ENCODE measurements around the gene MAN1A1. TPM values are rescaled to one million over a fixed set of nuclear protein-coding genes. Genes with fewer than 3 reads are reported as not detected.

The MAN1A1 gene
- total RNA-seq, 4 donors from 2014 or later: 19.0 to 34.8 (median 21.1) TPM

GRCh38 chr6:119322715-119323350 is 26.7 kb downstream of the MAN1A1 start:
- Histone ChIP-seq H3K4me3 (no peak overlapping the region), H3K36me3 (no peaks in the 10 kb centered on the region), H3K27ac (no peak overlapping the region), H3K27me3 (no peaks in the 10 kb centered on the region), H3K4me1 (no peaks in the 10 kb centered on the region), H3K9me3 (no peaks in the 10 kb centered on the region)
- intact Hi-C loops (cut with DNase I; ENCODE audit: low total_unique reads) (no loop called here), in situ Hi-C loops (cut with MboI; ENCODE audit: low sequenced_read_pairs in 4 of 4) (no loop called here)
- ATAC-seq (no peak), DNase-seq (no peak)
- TF ChIP-seq CTCF (IDR thresholded peaks at IDR 0.05 in 4 of 5, conservative IDR thresholded peaks at IDR 0.05 in 1 of 5) (no peak), POLR2A (IDR thresholded peaks at IDR 0.05) (no peak)

DNA sequence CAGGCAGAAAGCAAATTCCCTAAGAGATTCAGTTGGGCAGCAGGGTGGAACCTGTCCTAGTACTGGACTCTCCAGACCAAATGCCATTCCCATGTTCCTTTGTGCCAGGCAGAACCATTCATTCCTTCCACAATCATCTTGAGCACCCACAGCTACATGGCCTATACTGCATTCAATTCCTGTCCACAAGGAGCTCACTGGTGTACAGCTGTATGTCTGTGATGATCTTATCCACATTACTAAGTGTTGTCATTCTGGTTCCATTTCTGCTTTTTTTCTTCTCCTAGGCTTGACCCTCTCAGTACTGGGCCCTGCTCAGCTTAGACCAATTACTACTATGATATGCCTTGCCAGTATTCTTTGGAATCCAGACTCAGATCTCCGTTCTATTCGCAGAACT is 27.5 kb downstream of the MAN1A1 start:
- Histone ChIP-seq H3K9me3 (no peaks in the 10 kb centered on the region), H3K27me3 (no peaks in the 10 kb centered on the region), H3K4me1 (no peaks in the 10 kb centered on the region), H3K4me3 (no peak overlapping the region), H3K27ac (no peak overlapping the region), H3K36me3 (no peaks in the 10 kb centered on the region)
- ATAC-seq: no peak
- intact Hi-C loops (cut with DNase I; ENCODE audit: low total_unique reads): no loop called here
- TF ChIP-seq POLR2A (IDR thresholded peaks at IDR 0.05): no peak
- in situ Hi-C loops (cut with MboI; ENCODE audit: low sequenced_read_pairs in 4 of 4): no loop called here
- no peak for DNase-seq

DNA sequence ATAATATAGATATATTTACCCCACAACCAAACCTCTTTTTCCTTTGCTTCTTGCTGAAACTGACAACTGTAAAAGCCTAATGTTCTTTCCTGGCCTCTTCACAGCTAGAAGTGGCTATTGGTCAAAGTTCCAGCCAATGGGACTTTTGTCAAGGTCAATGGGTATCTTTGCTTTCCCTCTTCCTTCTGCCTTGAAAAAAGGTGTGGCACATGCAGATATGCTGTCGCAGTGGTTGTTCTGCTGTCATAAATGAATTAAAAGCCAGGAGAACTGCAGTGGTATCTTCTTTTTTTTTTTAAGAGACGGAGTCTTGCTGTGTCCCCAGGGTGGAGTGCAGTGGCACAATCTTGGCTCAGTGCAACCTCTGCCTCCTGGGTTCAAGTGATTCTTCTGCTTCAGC is 29.9 kb downstream of the MAN1A1 start:
- ATAC-seq: no peak
- Histone ChIP-seq H3K27me3 (no peaks in the 10 kb centered on the region), H3K27ac (no peak overlapping the region), H3K9me3 (no peaks in the 10 kb centered on the region), H3K36me3 (no peaks in the 10 kb centered on the region), H3K4me3 (no peak overlapping the region), H3K4me1 (peaks cover 0 to 3% of the 10 kb centered on the region in 2 donors)
- intact Hi-C loops (cut with DNase I; ENCODE audit: low total_unique reads) (no loop called here), in situ Hi-C loops (cut with MboI; ENCODE audit: low sequenced_read_pairs in 4 of 4) (no loop called here)
- TF ChIP-seq POLR2A (IDR thresholded peaks at IDR 0.05) (no peak), CTCF (IDR thresholded peaks at IDR 0.05 in 4 of 5, conservative IDR thresholded peaks at IDR 0.05 in 1 of 5) (no peak)
- no peak for DNase-seq

- H3K9me3 ChIP-seq: no peaks in the 10 kb centered on the region
- TF ChIP-seq CTCF (IDR thresholded peaks at IDR 0.05 in 4 of 5, conservative IDR thresholded peaks at IDR 0.05 in 1 of 5): no peak
- no peak for TF ChIP-seq POLR2A (IDR thresholded peaks at IDR 0.05)
These were observed 30.8 kb downstream of the MAN1A1 start for GRCh38 chr6:119318730-119319129.

GRCh38 chr6:119318176-119318575 is 31.4 kb downstream of the MAN1A1 start:
- H3K4me1 ChIP-seq: peaks cover 0 to 8% of the 10 kb centered on the region in 2 donors
- ATAC-seq (no peak), DNase-seq (no peak)
- no peaks in the 10 kb centered on the region for H3K27me3 ChIP-seq
- no peaks in the 10 kb centered on the region for H3K9me3 ChIP-seq
- H3K27ac ChIP-seq: no peak overlapping the region
- intact Hi-C loops (cut with DNase I; ENCODE audit: low total_unique reads): no loop called here
- H3K4me3 ChIP-seq: no peak overlapping the region
- in situ Hi-C loops (cut with MboI; ENCODE audit: low sequenced_read_pairs in 4 of 4): no loop called here
- no peaks in the 10 kb centered on the region for H3K36me3 ChIP-seq
- no peak for TF ChIP-seq CTCF (IDR thresholded peaks at IDR 0.05 in 4 of 5, conservative IDR thresholded peaks at IDR 0.05 in 1 of 5)
- TF ChIP-seq POLR2A (IDR thresholded peaks at IDR 0.05): no peak

More at GRCh38 chr6:119318730-119319129, 30.8 kb downstream of the MAN1A1 start:
- peaks cover 0 to 4% of the 10 kb centered on the region in 2 donors for H3K4me1 ChIP-seq
- no peaks in the 10 kb centered on the region for H3K36me3 ChIP-seq
- intact Hi-C loops (cut with DNase I; ENCODE audit: low total_unique reads) (no loop called here), in situ Hi-C loops (cut with MboI; ENCODE audit: low sequenced_read_pairs in 4 of 4) (no loop called here)
- ATAC-seq (no peak), DNase-seq (no peak)
- H3K27me3 ChIP-seq: no peaks in the 10 kb centered on the region
- no peak overlapping the region for H3K4me3 ChIP-seq
- no peak overlapping the region for H3K27ac ChIP-seq

Measured in gastrocnemius medialis (tissue), 4 donors.